MM.1S (cell line): Measurements from ENCODE around the gene CCDC74A.
A peak's percentile ranks its signal among the peaks of the same experiment; 100 is the strongest.

ENCODE experiments used
- EZH2 ChIP-seq: fragments of 300-600 bp; sonication (generic); optimal IDR thresholded peaks from 2 replicates; pipeline ENCODE3; 2017; ENCODE audit warnings: low read depth, mild to moderate bottlenecking, antibody characterized with exemption, low read length, mixed read lengths
- EZH2phosphoT487 ChIP-seq: fragments of 300-600 bp; sonication (generic); IDR thresholded peaks from 2 replicates; pipeline ENCODE4 v1.6.1; 2018; ENCODE audit warnings: antibody characterized with exemption, low read length
- TF ChIP-seq, protein P1 (sequence below): fragments of 300-600 bp; sonication (generic); IDR thresholded peaks from 2 replicates; pipeline ENCODE4 v1.5.1; 2016; ENCODE audit warnings: antibody characterized with exemption, low read length, mixed read lengths

DNA sequence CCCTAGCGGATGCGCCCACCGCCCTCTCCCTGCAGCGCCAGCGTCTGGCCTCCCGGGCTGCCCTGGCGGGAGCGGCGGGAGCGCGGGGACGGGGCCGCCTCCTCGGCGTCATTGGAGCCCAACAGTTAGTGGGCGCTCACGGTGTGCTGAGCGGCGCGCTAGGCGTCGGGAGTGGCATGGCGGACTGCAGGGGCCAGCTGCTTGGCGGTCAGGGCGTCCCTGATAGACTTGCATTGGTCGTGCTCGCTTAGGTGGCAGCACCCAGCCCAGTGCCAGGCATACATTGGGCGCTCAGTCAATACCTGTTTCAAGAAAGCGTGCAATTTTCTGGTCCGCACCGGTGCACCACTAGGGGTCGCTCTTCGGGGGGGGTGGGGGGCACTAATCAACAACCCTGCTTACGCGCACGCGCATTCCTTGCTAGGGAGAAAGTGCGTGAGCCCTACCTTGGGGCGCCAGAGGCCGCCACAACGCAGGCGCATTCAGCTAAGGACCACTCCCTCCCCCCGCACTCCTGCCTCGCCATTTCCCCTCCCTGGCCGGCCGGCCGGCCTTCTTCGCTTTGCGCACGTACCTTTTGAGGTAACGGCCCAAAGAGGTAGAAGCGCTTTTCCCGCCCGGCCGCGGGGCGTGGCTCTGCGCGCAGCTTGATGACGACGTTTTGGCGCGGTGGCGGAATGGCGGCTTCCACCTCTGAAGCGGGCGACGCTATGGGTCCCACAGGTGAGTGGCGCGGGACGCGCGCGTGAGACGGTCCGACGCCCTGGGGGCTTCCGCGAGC is 35.1 kb upstream of the CCDC74A start:
- TF ChIP-seq, protein P1, sequence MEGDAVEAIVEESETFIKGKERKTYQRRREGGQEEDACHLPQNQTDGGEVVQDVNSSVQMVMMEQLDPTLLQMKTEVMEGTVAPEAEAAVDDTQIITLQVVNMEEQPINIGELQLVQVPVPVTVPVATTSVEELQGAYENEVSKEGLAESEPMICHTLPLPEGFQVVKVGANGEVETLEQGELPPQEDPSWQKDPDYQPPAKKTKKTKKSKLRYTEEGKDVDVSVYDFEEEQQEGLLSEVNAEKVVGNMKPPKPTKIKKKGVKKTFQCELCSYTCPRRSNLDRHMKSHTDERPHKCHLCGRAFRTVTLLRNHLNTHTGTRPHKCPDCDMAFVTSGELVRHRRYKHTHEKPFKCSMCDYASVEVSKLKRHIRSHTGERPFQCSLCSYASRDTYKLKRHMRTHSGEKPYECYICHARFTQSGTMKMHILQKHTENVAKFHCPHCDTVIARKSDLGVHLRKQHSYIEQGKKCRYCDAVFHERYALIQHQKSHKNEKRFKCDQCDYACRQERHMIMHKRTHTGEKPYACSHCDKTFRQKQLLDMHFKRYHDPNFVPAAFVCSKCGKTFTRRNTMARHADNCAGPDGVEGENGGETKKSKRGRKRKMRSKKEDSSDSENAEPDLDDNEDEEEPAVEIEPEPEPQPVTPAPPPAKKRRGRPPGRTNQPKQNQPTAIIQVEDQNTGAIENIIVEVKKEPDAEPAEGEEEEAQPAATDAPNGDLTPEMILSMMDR, result peak; percentile 76
- TF ChIP-seq EZH2 (no peak), EZH2phosphoT487 (no peak)
